Measurements from ENCODE around the gene LYZL4. TPM values are rescaled to one million over a fixed set of nuclear protein-coding genes. Genes with fewer than 3 reads are reported as not detected.

The LYZL4 gene
- polyA plus RNA-seq, 1 donor: not detected

DNA sequence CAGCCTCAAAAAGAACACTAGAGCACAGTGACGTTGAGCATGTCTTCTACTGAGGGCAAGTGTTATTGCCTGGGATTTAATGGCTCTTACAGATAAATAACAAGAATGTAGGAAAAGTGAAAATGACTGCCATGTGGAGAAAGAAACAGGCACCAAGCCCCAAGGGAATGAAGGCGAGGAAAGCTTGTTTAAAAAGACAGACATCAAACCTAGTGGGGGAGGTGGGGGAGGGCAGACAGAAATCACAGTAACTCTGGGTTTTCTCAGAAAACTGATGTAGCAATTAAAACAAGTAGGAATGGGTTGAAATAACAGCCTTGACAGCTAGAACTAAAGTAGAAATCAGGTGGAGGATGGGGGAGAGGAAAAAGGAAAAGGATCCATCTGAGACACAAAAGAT lies 18.4 kb upstream of the LYZL4 start:
- H3K27me3 ChIP-seq (ENCODE audit: control insufficient read depth, insufficient read depth, low read length): no peaks in the 10 kb centered on the region
- no peak overlapping the region for H3K27ac ChIP-seq (ENCODE audit: low read length)
- 71% methylated on average over 1 of the region's 2 CpGs for WGBS (ENCODE audit: insufficient coverage, low lambda C conversion rate)
- H3K36me3 ChIP-seq (ENCODE audit: control insufficient read depth, insufficient read depth, low read length): no peaks in the 10 kb centered on the region
- H3K4me1 ChIP-seq (ENCODE audit: control insufficient read depth, insufficient read depth, low read length): no peaks in the 10 kb centered on the region
- H3K4me3 ChIP-seq (ENCODE audit: low read length): no peak overlapping the region
- no peaks in the 10 kb centered on the region for H3K9me3 ChIP-seq (ENCODE audit: control insufficient read depth, low read depth, low read length)
- DNase-seq: no peak

DNA sequence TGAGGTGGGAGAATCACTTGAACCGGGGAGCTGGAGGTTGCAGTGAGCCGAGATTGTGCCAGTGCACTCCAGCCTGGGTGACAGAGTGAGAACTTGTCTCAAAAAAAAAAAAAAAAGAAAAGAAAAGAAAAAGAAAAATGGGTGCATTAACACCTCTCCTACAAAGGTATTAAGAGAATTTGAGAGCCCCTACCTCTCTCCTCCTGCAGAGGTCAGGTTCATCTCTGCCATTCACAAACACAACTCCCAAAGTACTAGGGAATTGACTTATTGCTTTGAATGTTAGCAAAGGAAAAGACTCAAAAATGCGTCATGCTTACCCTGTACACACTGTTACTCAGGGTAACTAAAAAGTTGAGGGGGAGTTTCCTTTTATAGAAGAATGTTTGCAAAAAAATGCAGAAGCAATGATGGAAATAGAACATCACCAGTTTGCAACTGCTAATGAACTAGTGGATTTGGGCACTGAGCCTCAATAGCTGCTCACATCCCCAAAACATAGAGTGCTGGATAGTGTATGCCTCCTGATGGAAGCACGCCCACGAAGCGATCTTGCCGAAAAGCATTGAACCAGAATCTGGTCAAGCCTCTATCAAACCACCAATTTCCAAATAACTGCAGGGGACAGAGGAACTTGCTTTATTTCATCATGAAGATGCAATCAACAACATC lies 15.5 kb upstream of the LYZL4 start:
- no peaks in the 10 kb centered on the region for H3K9me3 ChIP-seq (ENCODE audit: control insufficient read depth, low read depth, low read length)
- H3K27ac ChIP-seq (ENCODE audit: low read length): no peak overlapping the region
- H3K27me3 ChIP-seq (ENCODE audit: control insufficient read depth, insufficient read depth, low read length): no peaks in the 10 kb centered on the region
- WGBS (ENCODE audit: insufficient coverage, low lambda C conversion rate): no CpG with 5 or more reads among the region's 7 CpGs
- H3K4me1 ChIP-seq (ENCODE audit: control insufficient read depth, insufficient read depth, low read length): peaks cover 24% of the 10 kb centered on the region
- DNase-seq: no peak
- no peak overlapping the region for H3K4me3 ChIP-seq (ENCODE audit: low read length)
- H3K36me3 ChIP-seq (ENCODE audit: control insufficient read depth, insufficient read depth, low read length): no peaks in the 10 kb centered on the region

DNA sequence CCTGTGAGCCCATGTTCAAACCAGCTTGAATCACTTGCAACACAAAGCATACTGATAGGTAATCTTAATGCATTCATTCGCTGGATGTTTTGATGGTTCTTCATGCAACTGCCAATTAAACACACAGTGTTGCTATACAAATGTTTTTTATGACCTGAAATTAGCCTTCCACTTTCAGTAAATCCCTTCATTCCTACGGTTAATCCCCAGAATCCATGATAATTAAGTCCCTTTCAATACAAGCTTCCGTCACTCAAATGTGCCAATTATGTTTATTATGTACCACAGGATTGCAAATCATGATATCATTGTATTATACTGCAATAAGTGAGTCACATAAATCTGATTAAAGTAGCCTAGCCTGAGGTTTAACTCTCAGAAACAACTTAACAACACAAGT lies 14.5 kb upstream of the LYZL4 start:
- 100% methylated on average over 1 of the region's 3 CpGs for WGBS (ENCODE audit: insufficient coverage, low lambda C conversion rate)
- H3K27me3 ChIP-seq (ENCODE audit: control insufficient read depth, insufficient read depth, low read length): no peaks in the 10 kb centered on the region
- H3K9me3 ChIP-seq (ENCODE audit: control insufficient read depth, low read depth, low read length): no peaks in the 10 kb centered on the region
- H3K36me3 ChIP-seq (ENCODE audit: control insufficient read depth, insufficient read depth, low read length): no peaks in the 10 kb centered on the region
- DNase-seq: no peak
- H3K27ac ChIP-seq (ENCODE audit: low read length): no peak overlapping the region
- no peak overlapping the region for H3K4me3 ChIP-seq (ENCODE audit: low read length)
- H3K4me1 ChIP-seq (ENCODE audit: control insufficient read depth, insufficient read depth, low read length): peaks cover 24% of the 10 kb centered on the region

DNA sequence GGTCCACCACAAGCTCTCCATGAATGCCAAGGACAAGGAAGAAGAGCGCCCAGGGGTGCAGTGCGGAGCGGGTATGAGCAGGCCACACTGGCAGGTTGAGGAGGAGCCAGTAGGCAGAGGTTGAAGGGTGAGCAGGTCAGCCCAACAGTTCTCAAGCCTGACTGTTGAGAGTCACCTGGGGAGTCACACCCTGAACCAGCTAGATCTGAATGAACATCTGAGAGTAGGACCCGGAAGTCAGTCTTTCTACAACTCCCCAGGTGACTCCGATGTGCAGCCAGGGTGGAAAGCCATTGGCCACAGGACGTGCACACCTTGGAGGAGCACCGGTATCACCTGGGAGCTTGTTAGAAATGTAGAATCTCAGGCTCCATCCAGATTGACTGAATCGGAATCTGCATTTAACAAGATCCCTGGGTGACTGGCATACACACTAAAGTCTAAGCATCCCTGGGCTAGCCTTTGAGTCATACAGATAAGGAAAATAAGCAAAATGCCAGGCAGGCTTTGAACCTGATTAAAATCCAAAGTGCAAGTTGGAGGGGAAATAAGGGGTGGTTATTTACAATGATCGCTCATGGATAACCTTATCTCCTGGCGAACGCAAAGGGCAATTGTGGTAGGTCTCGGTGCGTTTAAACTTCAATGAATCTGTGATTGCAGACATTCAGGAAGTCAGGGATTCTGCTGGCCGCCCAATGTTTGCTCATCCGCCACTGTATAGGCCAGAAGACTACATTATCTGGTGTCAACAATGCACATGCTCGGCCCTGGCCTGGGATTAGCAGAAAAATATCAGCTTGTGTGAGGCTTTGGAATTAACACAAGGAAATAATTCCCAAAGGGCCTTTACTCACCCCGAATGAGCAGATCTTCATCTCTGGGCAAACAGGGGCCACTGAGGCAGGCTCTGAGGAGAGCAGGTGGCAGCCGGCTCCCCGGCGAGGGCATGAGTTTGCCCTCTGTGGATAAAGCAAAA lies 11.7 kb upstream of the LYZL4 start:
- no CpG with 5 or more reads among the region's 20 CpGs for WGBS (ENCODE audit: insufficient coverage, low lambda C conversion rate)
- peak overlapping the region; percentile 59 for H3K27ac ChIP-seq (ENCODE audit: low read length)
- peak; percentile 49 to 78 for DNase-seq

DNA sequence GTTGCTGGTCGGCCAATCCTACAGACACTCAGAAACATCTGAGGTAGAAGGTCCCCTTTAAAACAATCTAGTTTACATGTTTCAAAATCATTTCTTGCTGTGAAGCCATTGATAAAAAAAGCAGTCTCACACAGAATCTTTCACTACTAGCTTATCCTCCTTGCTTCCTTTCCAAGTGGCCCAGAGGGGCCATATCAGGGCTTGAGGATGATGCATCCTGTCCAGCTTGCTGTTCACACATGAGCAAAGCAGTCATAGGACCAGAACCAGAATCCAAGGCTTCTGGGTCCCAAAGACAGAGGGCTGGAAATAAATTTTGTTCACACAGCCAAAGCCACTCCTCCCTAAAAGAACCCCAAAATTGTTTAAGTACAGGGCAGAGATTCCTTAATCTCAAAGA lies 9.2 kb upstream of the LYZL4 start:
- Histone ChIP-seq H3K4me1 (ENCODE audit: control insufficient read depth, insufficient read depth, low read length) (peaks cover 24% of the 10 kb centered on the region), H3K9me3 (ENCODE audit: control insufficient read depth, low read depth, low read length) (no peaks in the 10 kb centered on the region), H3K4me3 (ENCODE audit: low read length) (no peak overlapping the region), H3K27ac (ENCODE audit: low read length) (no peak overlapping the region), H3K36me3 (ENCODE audit: control insufficient read depth, insufficient read depth, low read length) (no peaks in the 10 kb centered on the region), H3K27me3 (ENCODE audit: control insufficient read depth, insufficient read depth, low read length) (no peaks in the 10 kb centered on the region)
- DNase-seq: no peak
- WGBS (ENCODE audit: insufficient coverage, low lambda C conversion rate): no CpG with 5 or more reads among the region's 1 CpG

More for the DNA sequence above, 11.7 kb upstream of the LYZL4 start:
- Histone ChIP-seq H3K27me3 (ENCODE audit: control insufficient read depth, insufficient read depth, low read length) (no peaks in the 10 kb centered on the region), H3K4me3 (ENCODE audit: low read length) (no peak overlapping the region), H3K36me3 (ENCODE audit: control insufficient read depth, insufficient read depth, low read length) (no peaks in the 10 kb centered on the region), H3K9me3 (ENCODE audit: control insufficient read depth, low read depth, low read length) (no peaks in the 10 kb centered on the region), H3K4me1 (ENCODE audit: control insufficient read depth, insufficient read depth, low read length) (peaks cover 24% of the 10 kb centered on the region)

DNA sequence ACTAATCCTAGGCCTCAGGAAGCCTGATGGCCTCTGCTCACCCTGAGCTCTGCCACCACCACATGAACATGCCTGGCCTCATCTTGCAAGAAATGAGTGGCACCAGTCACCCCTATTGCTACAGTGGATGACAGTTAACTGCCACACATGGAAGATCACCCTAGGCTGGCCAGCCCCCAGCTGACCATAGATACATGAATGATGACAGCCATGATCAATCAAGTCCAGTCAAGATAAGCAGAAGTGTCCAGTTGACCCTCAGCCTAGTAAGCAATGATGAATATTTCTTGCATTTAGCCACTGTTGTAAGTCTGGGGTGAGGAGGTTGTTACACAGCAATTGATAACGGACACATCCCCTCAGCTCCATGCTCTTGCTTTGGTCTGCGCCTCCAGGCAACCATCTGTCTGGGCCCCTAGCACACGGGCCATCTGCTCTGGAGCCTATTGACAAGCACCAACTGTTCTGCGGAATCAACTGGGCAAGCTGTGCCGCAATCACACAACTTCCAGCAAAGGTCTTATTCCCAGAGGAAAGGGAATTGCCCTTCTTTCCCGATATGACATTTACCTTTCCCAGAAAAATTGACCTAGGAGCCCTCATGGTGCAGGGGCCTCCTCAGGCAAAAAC lies 2.2 kb upstream of the LYZL4 start:
- Histone ChIP-seq H3K4me3 (ENCODE audit: low read length) (no peak overlapping the region), H3K9me3 (ENCODE audit: control insufficient read depth, low read depth, low read length) (no peaks in the 10 kb centered on the region), H3K27me3 (ENCODE audit: control insufficient read depth, insufficient read depth, low read length) (no peaks in the 10 kb centered on the region), H3K36me3 (ENCODE audit: control insufficient read depth, insufficient read depth, low read length) (no peaks in the 10 kb centered on the region), H3K27ac (ENCODE audit: low read length) (no peak overlapping the region), H3K4me1 (ENCODE audit: control insufficient read depth, insufficient read depth, low read length) (no peaks in the 10 kb centered on the region)
- WGBS (ENCODE audit: insufficient coverage, low lambda C conversion rate): no CpG with 5 or more reads among the region's 6 CpGs
- DNase-seq: no peak

DNA sequence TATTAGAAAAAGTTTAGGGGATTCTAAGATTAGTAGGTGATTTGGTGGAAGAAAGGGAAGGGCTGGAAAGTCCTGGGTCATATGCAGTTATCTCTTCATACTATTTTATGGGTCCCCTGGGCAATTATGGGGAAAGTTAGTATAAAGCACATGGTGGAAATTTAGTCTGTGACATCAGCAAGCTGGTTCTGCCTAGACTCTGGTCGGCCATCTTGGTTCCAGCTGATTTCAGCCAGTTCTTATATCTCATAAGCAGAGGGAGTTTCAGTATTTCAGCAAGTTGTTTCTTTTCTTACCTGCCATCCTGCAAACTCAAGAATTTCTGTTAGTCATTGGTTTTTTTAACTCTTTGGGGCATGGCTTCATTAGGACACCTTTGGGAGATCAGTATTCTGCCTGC lies 1.0 kb upstream of the LYZL4 start:
- Histone ChIP-seq H3K4me3 (ENCODE audit: low read length) (no peak overlapping the region), H3K27ac (ENCODE audit: low read length) (no peak overlapping the region), H3K36me3 (ENCODE audit: control insufficient read depth, insufficient read depth, low read length) (no peaks in the 10 kb centered on the region), H3K9me3 (ENCODE audit: control insufficient read depth, low read depth, low read length) (no peaks in the 10 kb centered on the region), H3K4me1 (ENCODE audit: control insufficient read depth, insufficient read depth, low read length) (no peaks in the 10 kb centered on the region), H3K27me3 (ENCODE audit: control insufficient read depth, insufficient read depth, low read length) (no peaks in the 10 kb centered on the region)
- no CpG with 5 or more reads among the region's 1 CpG for WGBS (ENCODE audit: insufficient coverage, low lambda C conversion rate)
- DNase-seq: no peak

DNA sequence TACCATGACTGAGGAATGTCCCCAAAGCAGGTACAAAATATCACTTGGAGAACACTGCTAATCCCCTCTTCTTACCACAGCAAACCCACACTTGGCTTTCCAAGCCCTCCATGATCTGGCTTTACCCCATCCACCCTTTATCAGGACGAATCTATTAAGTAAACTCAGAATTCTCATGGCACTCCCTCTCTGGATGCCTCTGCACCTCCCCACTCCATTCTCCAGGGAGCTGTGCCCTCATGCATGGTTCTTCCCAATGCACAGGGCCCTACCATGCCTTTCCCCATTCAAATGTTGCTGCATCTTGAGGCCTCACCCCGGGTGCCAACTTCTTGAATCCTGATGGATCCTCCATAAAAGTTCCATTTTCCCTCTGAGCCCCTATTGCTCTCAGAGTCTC lies 2.3 kb downstream of the LYZL4 start:
- H3K9me3 ChIP-seq (ENCODE audit: control insufficient read depth, low read depth, low read length): no peaks in the 10 kb centered on the region
- DNase-seq: no peak
- WGBS (ENCODE audit: insufficient coverage, low lambda C conversion rate): no CpG with 5 or more reads among the region's 2 CpGs
- no peaks in the 10 kb centered on the region for H3K27me3 ChIP-seq (ENCODE audit: control insufficient read depth, insufficient read depth, low read length)
- H3K4me1 ChIP-seq (ENCODE audit: control insufficient read depth, insufficient read depth, low read length): no peaks in the 10 kb centered on the region
- H3K4me3 ChIP-seq (ENCODE audit: low read length): no peak overlapping the region
- H3K36me3 ChIP-seq (ENCODE audit: control insufficient read depth, insufficient read depth, low read length): no peaks in the 10 kb centered on the region
- no peak overlapping the region for H3K27ac ChIP-seq (ENCODE audit: low read length)

DNA sequence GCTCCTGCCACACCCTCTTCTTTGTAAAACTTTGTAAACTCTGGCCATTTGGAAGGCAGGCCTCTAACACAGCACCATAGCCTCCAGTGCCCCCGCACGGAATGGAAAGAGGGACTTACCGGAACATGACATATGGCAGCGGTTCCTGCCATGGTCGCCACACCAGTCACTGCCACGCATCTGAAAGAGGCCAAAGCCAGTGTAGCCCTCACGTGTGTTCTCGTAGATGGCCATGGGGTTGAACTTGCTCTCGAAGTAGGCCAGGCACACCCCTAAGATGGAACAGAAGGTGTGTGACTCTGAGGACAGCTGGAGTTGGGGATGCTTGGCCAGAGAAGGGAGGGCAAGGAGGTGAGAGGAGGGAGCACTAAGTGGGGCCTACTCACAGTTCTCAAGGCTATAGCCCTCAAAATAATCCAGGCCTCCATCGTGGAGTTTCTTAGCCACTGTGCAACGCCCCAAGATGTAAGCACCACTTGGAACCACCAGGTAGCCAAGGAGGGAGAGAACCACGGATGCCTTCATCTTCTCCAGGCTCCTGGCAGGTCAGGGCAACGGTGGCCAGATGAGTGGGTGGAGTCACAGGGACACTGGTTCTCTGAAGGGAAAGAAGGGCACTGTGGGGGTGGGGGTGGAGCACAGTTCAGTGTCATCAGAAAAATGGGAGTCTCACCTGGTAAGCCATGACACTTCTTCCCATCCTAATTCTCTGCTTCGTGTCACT lies 3.5 kb downstream of the LYZL4 start:
- 80% methylated on average over 1 of the region's 14 CpGs for WGBS (ENCODE audit: insufficient coverage, low lambda C conversion rate)
- DNase-seq: no peak

DNA sequence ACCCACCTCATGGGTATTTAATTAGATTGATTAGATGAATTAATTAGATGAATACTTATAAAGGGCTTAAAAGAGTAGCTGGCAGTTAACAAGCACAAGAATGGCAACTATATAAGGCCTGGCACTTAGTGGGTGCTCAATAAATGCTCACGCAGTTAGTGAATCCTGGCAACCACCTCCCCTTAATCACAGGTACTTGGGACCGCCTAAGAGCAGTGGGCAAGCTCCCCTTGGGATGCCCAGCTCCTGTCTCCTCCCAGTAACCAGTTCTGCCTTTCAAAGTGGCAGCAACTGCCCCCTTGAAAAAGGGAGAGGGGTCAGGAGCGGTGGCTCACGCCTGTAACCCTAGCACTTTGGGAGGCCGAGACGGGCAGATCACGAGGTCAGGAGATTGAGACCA lies 4.6 kb downstream of the LYZL4 start:
- H3K36me3 ChIP-seq (ENCODE audit: control insufficient read depth, insufficient read depth, low read length): no peaks in the 10 kb centered on the region
- H3K27me3 ChIP-seq (ENCODE audit: control insufficient read depth, insufficient read depth, low read length): no peaks in the 10 kb centered on the region
- no peak overlapping the region for H3K4me3 ChIP-seq (ENCODE audit: low read length)
- H3K27ac ChIP-seq (ENCODE audit: low read length): no peak overlapping the region
- H3K9me3 ChIP-seq (ENCODE audit: control insufficient read depth, low read depth, low read length): no peaks in the 10 kb centered on the region
- WGBS (ENCODE audit: insufficient coverage, low lambda C conversion rate): no CpG with 5 or more reads among the region's 7 CpGs
- no peak for DNase-seq
- H3K4me1 ChIP-seq (ENCODE audit: control insufficient read depth, insufficient read depth, low read length): no peaks in the 10 kb centered on the region

More for the DNA sequence above, 3.5 kb downstream of the LYZL4 start:
- no peaks in the 10 kb centered on the region for H3K9me3 ChIP-seq (ENCODE audit: control insufficient read depth, low read depth, low read length)
- no peaks in the 10 kb centered on the region for H3K4me1 ChIP-seq (ENCODE audit: control insufficient read depth, insufficient read depth, low read length)
- no peaks in the 10 kb centered on the region for H3K27me3 ChIP-seq (ENCODE audit: control insufficient read depth, insufficient read depth, low read length)
- no peak overlapping the region for H3K4me3 ChIP-seq (ENCODE audit: low read length)
- no peaks in the 10 kb centered on the region for H3K36me3 ChIP-seq (ENCODE audit: control insufficient read depth, insufficient read depth, low read length)
- no peak overlapping the region for H3K27ac ChIP-seq (ENCODE audit: low read length)

Measured in large intestine (tissue), 3 donors.